ENCODE results near the gene HOXD1. TPM values are rescaled to one million over a fixed set of nuclear protein-coding genes. Genes with fewer than 3 reads are reported as not detected.
A peak's percentile ranks its signal among the peaks of the same experiment; 100 is the strongest.

The HOXD1 gene
- under 1 TPM in 3 of 4 donors, not detected in 1; 0.13 to 0.54 (median 0.32) TPM for total RNA-seq

DNA sequence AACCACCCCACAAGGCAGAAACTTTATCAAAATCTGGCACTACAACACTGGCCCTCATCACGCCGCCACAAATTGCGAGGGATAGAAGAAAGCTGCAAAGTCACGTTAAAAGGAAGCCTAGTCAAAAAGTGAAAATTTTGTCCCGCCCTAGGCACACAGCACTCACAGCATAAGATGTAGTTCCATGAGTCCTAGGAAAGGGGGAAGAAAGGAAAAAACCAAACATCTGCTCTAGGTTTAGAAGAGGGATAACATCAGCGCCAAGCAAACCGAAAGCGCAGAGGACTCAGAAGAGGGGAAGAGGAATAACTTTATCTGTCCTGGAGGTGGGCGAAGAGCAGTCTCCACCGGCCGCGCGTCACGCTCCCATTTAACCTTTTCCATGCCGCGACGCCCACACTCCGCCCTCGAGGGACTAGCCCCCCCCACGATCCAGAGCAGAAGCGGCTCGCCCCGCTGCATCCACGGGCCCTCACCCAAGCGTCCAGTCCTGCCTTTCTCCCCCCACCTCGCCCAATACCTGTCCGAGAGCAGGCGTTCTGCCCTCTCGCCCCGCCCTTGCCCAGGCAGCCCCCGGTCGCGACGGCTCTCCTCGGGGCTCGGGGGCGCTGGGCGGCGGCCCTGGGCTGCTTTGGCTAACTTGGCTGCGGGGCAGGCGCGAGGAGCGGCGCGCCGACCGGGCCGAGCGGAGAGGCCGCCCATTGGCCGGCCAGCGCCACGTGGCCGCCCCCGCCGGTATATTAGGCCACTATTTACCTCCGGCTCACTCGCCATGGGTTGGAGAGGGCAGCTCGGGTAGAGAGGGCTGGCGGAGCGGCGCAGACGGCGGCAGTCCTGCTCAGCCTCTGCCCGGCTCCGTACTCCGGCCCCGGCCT, at the start of gene HOXD1:
Gene HOXD1, plus strand, starts transcription at position 770 of the 875 bp plus-strand sequence. CDS start 134 bp downstream, outside the sequence.
- Histone ChIP-seq H3K36me3 (no peaks in the 10 kb centered on the region), H3K4me3 (peak within 1 kb of the TSS; percentile 11 to 64), H3K9me3 (no peaks in the 10 kb centered on the region), H3K4me1 (peaks cover 0 to 30% (median 13%) of the 10 kb centered on the region in 3 donors), H3K27me3 (peaks cover 100% of the 10 kb centered on the region), H3K27ac (peak within 1 kb of the TSS in 3 of 4 donors; percentile 14 to 68 (median 28))
- TF ChIP-seq, protein P1, sequence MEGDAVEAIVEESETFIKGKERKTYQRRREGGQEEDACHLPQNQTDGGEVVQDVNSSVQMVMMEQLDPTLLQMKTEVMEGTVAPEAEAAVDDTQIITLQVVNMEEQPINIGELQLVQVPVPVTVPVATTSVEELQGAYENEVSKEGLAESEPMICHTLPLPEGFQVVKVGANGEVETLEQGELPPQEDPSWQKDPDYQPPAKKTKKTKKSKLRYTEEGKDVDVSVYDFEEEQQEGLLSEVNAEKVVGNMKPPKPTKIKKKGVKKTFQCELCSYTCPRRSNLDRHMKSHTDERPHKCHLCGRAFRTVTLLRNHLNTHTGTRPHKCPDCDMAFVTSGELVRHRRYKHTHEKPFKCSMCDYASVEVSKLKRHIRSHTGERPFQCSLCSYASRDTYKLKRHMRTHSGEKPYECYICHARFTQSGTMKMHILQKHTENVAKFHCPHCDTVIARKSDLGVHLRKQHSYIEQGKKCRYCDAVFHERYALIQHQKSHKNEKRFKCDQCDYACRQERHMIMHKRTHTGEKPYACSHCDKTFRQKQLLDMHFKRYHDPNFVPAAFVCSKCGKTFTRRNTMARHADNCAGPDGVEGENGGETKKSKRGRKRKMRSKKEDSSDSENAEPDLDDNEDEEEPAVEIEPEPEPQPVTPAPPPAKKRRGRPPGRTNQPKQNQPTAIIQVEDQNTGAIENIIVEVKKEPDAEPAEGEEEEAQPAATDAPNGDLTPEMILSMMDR (IDR thresholded peaks at IDR 0.05) = no peak
- no peak for TF ChIP-seq EP300 (IDR thresholded peaks at IDR 0.05)
- no peak for TF ChIP-seq POLR2AphosphoS5 (IDR thresholded peaks at IDR 0.05)
- TF ChIP-seq POLR2A (IDR thresholded peaks at IDR 0.05) = no peak
- WGBS, 2 donors (ENCODE audit: low coverage in 1 of 2) = 1% methylated on average over 9 to 19 of the region's 68 CpGs
- peak; percentile 56 for ATAC-seq

DNA sequence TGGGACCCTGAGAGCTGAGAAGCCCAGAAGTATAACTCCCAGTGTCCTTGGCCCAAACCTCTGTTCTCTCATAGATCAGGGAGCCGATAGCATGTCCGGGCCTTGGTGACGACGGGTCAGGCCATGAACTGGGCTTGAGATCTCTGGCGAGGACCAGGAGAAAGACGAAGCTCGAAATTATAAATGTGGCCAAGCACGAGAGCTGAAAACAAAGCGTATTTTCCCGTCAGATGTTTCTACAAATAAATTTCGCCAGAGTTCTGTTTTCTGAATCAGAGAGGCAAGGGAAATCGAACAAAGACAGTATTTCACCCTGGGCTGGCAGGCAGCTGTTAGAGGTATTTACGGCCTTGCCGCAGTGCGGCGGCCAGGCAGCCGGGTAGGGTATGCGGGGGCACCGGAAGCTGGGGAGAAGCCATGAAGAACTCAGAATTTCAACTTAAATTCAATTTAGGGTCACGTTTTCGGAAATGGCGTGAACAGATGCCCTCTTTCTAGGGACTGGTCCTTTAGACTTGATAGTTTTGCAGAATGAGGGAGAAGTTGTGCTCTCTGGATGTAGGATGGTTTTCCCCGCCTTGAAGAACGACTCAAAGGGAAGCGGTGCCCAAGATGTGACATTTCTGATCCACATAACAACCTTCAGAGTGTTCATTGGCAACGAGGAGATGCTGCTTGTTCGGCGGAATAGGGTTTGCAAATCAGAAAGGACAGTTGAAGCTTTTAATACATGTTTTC, 49.4 kb upstream of the HOXD1 start:
- Histone ChIP-seq H3K9me3 (no peaks in the 10 kb centered on the region), H3K27me3 (peaks cover 98% of the 10 kb centered on the region), H3K36me3 (no peaks in the 10 kb centered on the region), H3K27ac (peak overlapping the region in 3 of 4 donors; percentile 50 to 59 (median 59)), H3K4me1 (peaks cover 0 to 35% (median 15%) of the 10 kb centered on the region in 3 donors), H3K4me3 (peak overlapping the region in 1 of 2 donors; percentile 52)
- 15 to 24% methylated on average over 8 to 26 of the region's 28 CpGs for WGBS, 2 donors (ENCODE audit: low coverage in 1 of 2)
- no peak for ATAC-seq
- no peak for TF ChIP-seq POLR2AphosphoS5 (IDR thresholded peaks at IDR 0.05)
- TF ChIP-seq EP300 (IDR thresholded peaks at IDR 0.05) = no peak
- TF ChIP-seq POLR2A (IDR thresholded peaks at IDR 0.05) = no peak
- TF ChIP-seq, protein P1 (IDR thresholded peaks at IDR 0.05) = no peak

DNA sequence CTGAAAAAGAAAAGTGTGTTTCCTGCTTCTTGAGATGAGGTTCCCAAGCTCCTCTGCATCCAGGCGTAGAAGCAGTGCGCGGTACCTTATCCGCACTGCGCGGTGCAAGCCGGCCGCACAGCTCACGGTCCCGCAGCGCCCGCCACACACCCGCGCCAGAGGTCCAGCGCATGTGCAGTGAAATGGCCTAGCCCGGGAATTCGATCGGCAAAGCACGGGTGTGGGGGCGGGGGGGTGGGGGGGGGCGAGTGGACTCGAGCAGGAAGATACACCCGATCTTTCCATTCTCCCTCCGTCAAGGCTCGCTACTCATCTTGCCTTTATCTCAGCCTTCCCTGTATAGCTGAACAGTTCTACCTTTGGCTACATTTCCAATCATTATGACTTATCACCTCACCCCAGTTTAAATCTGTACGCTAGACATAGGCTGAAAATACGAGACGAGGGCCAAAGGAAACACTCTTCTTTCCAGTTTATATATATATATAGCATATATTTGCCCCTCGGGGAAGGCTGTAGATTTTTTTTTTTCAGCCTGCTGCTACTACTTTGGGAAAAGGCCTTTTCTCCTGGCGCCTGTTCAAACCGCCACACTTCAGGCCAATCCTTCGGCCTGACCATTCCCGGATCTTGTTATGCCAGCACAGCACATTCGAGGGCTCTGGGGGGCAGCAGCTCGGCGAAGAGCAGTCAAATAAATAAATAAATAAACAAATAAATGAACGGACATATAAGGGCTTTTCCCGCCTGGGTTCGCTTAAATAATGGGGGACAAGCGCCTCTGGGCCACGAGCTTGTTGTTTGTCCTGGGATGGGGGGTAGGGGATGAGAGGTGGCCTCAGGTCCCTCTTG, 48.6 kb upstream of the HOXD1 start:
- peaks cover 0 to 35% (median 15%) of the 10 kb centered on the region in 3 donors for H3K4me1 ChIP-seq
- peak overlapping the region in 1 of 2 donors; percentile 52 for H3K4me3 ChIP-seq
- no peak for ATAC-seq
- 13 to 21% methylated on average over 23 to 34 of the region's 41 CpGs for WGBS, 2 donors (ENCODE audit: low coverage in 1 of 2)
- peaks cover 95% of the 10 kb centered on the region for H3K27me3 ChIP-seq
- no peaks in the 10 kb centered on the region for H3K36me3 ChIP-seq
- H3K9me3 ChIP-seq = no peaks in the 10 kb centered on the region
- TF ChIP-seq POLR2AphosphoS5 (IDR thresholded peaks at IDR 0.05) = no peak
- TF ChIP-seq POLR2A (IDR thresholded peaks at IDR 0.05) = no peak
- TF ChIP-seq, protein P1 (IDR thresholded peaks at IDR 0.05) = no peak
- no peak for TF ChIP-seq EP300 (IDR thresholded peaks at IDR 0.05)
- H3K27ac ChIP-seq = peak overlapping the region in 3 of 4 donors; percentile 58 to 59 (median 59)

DNA sequence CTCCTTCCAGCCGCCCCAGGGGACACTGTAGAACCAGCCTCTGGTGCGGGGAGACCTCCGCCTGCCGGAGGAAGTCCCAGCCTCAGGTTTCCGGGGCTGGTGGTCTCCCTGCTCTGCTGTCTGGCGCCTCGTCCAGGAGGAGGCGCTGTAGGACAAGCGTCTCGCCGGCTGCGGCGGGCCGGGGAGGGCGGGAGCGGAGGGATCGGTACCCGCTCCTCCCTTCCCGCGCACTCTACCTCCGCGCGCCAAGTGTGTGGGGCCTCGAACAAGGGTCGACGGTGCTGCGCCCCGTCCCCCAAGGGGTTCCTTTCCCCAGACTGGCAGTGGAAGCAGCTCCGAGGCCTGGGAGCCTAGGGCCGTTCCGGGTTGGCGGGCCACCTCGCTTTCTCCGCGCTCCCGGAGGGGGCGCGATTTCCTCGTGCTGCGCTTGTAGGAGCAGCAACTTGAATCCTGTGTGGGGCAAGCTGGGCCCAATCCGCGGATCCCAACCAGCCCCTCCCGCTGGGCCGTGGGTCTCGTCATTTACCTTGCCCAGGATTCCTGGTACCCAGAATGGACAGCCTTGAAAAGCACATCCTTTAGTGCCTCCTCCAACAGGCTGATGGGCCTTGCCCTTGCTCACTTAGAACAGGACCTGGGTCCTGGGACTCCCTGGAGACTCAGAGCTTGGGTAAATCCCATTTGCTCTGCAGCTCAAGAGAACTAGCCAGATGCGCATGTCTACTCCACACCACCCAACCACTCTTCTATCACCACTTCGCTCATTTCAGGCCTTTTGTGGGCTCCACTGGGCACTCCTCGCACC, 47.8 kb upstream of the HOXD1 start:
- peak overlapping the region; percentile 5 to 52 for H3K4me3 ChIP-seq
- 37 to 41% methylated on average over 7 of the region's 48 CpGs for WGBS, 2 donors (ENCODE audit: low coverage in 1 of 2)
- TF ChIP-seq POLR2AphosphoS5 (IDR thresholded peaks at IDR 0.05) = no peak
- TF ChIP-seq, protein P1 (IDR thresholded peaks at IDR 0.05) = peak; percentile 71 to 89 (median 88)
- no peak for TF ChIP-seq EP300 (IDR thresholded peaks at IDR 0.05)
- TF ChIP-seq POLR2A (IDR thresholded peaks at IDR 0.05) = no peak
- H3K9me3 ChIP-seq = no peaks in the 10 kb centered on the region
- peaks cover 0 to 35% (median 15%) of the 10 kb centered on the region in 3 donors for H3K4me1 ChIP-seq
- H3K27ac ChIP-seq = peak overlapping the region in 3 of 4 donors; percentile 58 to 59 (median 59)
- peaks cover 95% of the 10 kb centered on the region for H3K27me3 ChIP-seq
- ATAC-seq = peak; percentile 81
- H3K36me3 ChIP-seq = no peaks in the 10 kb centered on the region
